BLaER1 (cell line): ENCODE data around the gene WNT11.

Experiments
- H3K27ac ChIP-seq: shearing (Covaris generic); formaldehyde crosslinking; 2 replicates; pipeline ENCODE4 v1.8.1; 2022
- H3K27me3 ChIP-seq: shearing (Covaris generic); formaldehyde crosslinking; 2 replicates; pipeline ENCODE4 v1.8.1; 2022
- H3K36me3 ChIP-seq: shearing (Covaris generic); formaldehyde crosslinking; 2 replicates; pipeline ENCODE4 v1.8.1; 2022
- H3K4me1 ChIP-seq: shearing (Covaris generic); formaldehyde crosslinking; 2 replicates; pipeline ENCODE4 v1.8.1; 2022
- H3K4me2 ChIP-seq: shearing (Covaris generic); formaldehyde crosslinking; 2 replicates; pipeline ENCODE4 v1.8.1; 2022
- H3K4me3 ChIP-seq: shearing (Covaris generic); formaldehyde crosslinking; 2 replicates; pipeline ENCODE4 v1.8.1; 2022
- H3K9ac ChIP-seq: shearing (Covaris generic); formaldehyde crosslinking; 2 replicates; pipeline ENCODE4 v1.8.1; 2022
- H3K9me3 ChIP-seq: shearing (Covaris generic); formaldehyde crosslinking; 2 replicates; pipeline ENCODE4 v1.8.1; 2022
- H4K20me1 ChIP-seq: shearing (Covaris generic); formaldehyde crosslinking; 2 replicates; pipeline ENCODE4 v1.8.1; 2022
- Cebpa-rat ChIP-seq: shearing (Covaris generic); IDR thresholded peaks from 2 replicates; pipeline ENCODE4 v1.8.1; 2022

WNT11 gene

DNA sequence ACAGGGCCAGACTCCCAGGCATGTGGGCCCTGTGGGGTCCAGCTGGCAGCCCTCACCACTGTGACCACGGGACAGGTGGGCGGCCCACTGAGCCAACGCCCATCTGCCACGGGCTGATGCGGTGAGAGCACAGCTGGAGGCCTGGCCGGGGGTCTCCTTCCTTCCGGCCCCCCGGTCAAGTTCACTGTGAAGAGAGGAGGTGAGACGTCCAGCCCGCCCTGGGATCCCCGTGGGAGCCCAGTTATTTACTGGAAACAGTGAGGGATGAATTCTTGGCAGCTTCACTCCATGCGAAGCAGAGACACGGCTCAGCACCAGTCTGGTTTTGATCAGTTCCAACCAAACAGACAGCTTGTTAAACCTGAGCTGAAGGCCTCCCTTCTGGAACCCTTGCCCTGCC lies 38.7 kb downstream of the WNT11 start:
- Histone ChIP-seq H3K27me3 (no peaks in the 10 kb centered on the region), H3K9ac (no peak overlapping the region), H3K4me3 (no peak overlapping the region), H3K4me1 (peaks cover 17% of the 10 kb centered on the region), H4K20me1 (no peaks in the 10 kb centered on the region), H3K4me2 (peak overlapping the region; percentile 59), H3K27ac (no peak overlapping the region), H3K36me3 (no peaks in the 10 kb centered on the region), H3K9me3 (no peaks in the 10 kb centered on the region)
- no peak for TF ChIP-seq Cebpa-rat

DNA sequence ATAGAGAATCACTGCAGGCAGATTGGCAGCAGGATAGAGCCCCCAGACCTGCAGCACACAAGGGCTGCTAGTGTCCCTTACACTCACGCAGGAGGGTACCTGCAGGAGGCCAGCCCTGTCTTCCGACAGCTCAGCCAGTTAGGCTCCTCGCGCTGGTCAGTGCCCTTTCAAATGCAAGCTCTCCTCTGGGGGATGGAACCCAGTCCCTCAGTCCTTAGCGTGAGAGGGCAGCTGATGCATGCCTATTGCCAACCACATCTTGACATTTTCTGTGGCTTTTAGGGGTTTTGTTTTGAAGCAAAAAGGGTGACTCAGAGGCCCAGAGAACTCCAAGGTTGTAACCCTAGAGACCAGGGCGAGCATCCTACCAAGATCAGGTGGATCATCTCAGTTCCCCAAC lies 40.0 kb downstream of the WNT11 start:
- Histone ChIP-seq H3K4me2 (no peak overlapping the region), H4K20me1 (no peaks in the 10 kb centered on the region), H3K27me3 (no peaks in the 10 kb centered on the region), H3K27ac (no peak overlapping the region), H3K4me1 (peaks cover 23% of the 10 kb centered on the region), H3K4me3 (no peak overlapping the region), H3K9ac (no peak overlapping the region), H3K9me3 (no peaks in the 10 kb centered on the region), H3K36me3 (no peaks in the 10 kb centered on the region)
- TF ChIP-seq Cebpa-rat, result no peak

DNA sequence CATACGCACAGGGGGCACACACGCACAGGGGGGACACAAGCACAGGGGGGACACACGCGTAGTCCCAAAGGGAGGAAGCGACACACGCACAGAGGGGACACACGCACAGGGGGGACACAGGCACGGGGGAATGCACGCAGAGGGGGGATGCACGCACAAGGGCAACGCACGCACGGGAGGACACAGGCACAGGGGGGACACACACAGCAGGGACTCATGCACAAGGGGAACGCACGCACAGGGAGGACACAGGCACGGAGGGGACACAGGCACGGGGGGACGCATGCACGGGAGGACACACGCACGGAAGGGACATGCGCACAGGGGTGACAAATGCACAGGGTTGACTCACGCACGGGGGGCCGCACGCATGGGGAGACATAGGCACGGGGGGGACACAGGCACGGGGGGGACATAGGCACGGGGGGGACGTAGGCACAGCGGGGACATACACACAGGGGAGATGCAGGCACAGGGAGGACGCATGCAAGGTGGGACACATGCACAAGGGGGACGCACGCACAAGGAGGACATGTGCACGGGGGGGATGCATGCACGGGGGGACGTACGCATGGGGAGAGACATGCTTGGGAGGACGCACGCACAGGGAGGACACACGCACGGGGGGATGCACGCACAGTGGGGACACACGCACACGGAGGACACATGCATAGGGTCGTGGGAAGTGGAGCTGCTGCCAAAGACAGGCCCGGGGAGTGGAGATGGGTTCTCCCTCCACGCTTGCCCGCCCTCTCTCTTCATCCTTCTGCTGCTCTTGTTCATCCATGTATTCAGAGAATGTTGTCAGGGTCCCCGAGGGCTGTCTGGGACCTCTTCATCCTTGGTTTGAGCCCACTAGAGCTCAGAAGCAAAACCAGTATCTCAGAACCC lies 41.2 kb downstream of the WNT11 start:
- Histone ChIP-seq H3K36me3 (no peaks in the 10 kb centered on the region), H3K9ac (no peak overlapping the region), H4K20me1 (no peaks in the 10 kb centered on the region), H3K4me3 (no peak overlapping the region), H3K4me1 (peaks cover 23% of the 10 kb centered on the region), H3K4me2 (no peak overlapping the region), H3K9me3 (no peaks in the 10 kb centered on the region), H3K27ac (no peak overlapping the region), H3K27me3 (no peaks in the 10 kb centered on the region)
- no peak for TF ChIP-seq Cebpa-rat

DNA sequence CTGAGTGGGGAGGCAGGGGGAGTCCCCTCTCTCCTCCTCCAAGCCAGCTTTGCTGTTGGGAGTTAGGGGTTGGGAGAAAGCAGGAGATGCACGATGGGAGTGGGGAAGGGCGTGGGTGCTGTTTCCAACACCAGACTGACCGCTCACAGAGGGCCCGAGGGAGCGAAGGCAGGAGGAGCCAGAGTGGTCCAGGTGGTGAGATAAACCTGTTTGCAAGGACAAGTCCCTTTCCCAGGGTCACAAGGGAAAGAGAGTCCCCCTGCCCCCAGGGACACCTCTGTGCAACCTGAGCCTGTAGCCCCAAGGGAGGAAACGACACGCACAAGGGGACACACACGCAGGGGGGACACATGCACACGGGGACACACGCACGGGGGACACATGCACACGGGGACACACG lies 42.2 kb downstream of the WNT11 start:
- H3K4me1 ChIP-seq, result peaks cover 16% of the 10 kb centered on the region
- no peak overlapping the region for H3K4me2 ChIP-seq
- H3K9ac ChIP-seq, result no peak overlapping the region
- no peaks in the 10 kb centered on the region for H3K27me3 ChIP-seq
- H3K36me3 ChIP-seq, result no peaks in the 10 kb centered on the region
- no peak overlapping the region for H3K27ac ChIP-seq
- H3K9me3 ChIP-seq, result no peaks in the 10 kb centered on the region
- TF ChIP-seq Cebpa-rat, result no peak
- no peak overlapping the region for H3K4me3 ChIP-seq
- H4K20me1 ChIP-seq, result no peaks in the 10 kb centered on the region

DNA sequence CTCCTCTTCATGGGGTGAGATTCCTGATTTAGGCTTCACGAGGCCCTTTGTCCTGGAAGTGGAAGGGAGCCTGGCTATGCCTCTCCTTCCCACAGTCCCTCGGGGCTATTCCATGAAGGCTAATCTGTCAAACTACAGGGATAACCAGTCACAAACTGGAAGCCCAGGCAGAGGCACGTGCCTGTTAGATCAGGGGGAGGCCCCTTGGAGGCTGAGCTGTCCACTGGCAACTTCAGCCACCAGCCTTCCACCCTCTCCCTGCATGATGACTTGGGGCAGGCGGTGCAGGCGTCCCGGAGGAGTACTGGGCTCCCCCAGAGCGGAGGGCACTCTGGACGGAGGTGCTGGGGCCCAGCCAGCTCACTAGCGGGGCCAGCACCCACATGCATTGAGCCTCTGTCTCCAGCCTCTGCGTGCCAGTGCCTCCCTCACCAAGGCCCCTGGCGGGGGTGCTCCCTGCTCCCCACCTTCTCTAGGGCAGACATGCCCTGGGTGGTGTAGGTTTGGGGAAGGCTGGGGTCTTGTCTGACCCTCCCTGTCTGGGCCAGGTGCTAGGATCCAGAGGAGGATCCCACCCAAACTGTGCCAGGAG lies 42.9 kb downstream of the WNT11 start:
- no peak overlapping the region for H3K9ac ChIP-seq
- H3K9me3 ChIP-seq, result no peaks in the 10 kb centered on the region
- no peaks in the 10 kb centered on the region for H4K20me1 ChIP-seq
- no peak overlapping the region for H3K4me2 ChIP-seq
- no peaks in the 10 kb centered on the region for H3K36me3 ChIP-seq
- no peak overlapping the region for H3K4me3 ChIP-seq
- no peak for TF ChIP-seq Cebpa-rat
- no peaks in the 10 kb centered on the region for H3K27me3 ChIP-seq
- no peak overlapping the region for H3K27ac ChIP-seq
- peaks cover 16% of the 10 kb centered on the region for H3K4me1 ChIP-seq

DNA sequence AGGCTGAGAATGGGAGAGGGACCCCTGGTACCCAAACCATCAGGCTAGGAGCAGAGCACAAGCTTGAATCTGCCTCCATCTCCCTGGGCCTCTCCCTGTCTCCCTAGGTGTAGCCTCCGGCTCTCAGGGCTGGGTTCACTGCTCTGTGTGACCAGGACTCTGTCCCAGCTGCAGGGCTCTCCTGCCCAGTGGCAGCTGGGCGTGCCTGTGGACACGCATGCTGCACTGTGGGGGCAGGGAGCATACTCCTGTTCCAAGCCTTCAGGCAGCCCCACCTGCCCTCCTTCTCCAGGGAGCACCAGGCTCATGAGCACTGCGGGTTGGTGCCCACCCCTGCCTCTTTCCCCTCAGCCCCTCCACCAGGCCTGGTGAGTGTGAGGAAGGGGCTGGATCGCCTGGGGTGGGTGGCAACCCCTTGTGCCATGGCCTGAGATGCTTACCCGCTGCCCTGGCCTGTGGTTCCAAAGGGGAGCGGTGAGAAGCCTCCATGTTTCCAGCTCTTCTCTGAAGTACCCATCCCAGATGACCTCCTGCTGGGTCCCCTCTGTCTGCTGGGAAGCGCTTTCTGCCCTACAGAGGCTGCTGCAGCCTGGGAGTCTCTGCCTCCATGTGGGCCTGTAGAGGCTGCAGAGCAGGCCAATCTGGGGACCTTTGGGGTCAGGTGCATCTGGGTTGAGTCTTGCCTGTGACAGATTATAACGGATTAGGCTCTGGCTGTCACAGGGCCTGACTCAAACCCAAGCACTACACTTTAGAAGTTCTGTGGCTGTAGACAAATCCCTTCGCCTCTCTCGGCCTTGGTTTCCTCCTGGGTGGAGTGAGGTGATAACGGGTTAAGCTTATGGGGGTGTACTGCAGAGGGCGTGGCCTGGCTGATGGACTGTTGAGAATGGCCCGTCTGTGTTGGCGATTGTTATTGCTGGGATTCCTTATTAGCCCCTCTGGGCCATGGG lies 43.7 kb downstream of the WNT11 start:
- no peaks in the 10 kb centered on the region for H3K36me3 ChIP-seq
- no peaks in the 10 kb centered on the region for H3K27me3 ChIP-seq
- H4K20me1 ChIP-seq, result no peaks in the 10 kb centered on the region
- no peak overlapping the region for H3K9ac ChIP-seq
- H3K4me1 ChIP-seq, result peaks cover 14% of the 10 kb centered on the region
- no peaks in the 10 kb centered on the region for H3K9me3 ChIP-seq
- no peak overlapping the region for H3K4me2 ChIP-seq
- no peak overlapping the region for H3K4me3 ChIP-seq
- TF ChIP-seq Cebpa-rat, result no peak
- H3K27ac ChIP-seq, result no peak overlapping the region

DNA sequence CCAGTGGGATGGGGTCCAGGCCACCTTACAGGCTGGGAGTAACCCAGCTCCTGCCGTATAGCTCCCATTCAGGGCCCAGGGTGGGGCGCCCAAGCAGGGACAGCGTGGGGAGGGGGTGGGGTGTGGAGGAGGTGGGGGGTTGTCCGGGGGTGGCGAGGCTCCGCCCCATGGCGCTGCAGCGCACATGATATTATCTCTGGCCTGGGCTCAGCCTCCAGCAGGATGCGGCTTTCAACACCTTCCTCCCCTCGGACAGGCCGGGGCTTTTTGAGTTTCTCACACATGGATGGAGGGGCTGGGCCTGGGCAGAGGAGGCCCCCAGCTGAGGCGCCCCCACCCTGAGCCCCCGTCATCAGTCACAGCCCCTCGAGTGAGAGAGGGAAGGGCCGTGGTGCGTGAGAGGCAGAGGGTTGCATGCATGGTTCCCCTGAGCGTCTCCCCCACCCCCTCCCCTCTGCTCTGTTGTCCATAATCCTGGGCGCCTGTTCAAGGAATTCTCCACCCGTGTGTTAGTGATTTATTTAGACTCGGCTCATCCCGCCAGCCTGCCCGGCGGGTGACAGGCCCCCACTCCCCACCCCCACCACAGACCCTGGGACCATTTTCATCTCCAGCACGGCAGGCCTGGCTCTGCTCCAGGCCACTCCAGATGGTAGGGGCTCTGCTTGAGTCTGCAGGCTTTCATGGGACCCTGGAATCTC lies 44.9 kb downstream of the WNT11 start:
- H3K4me3 ChIP-seq, result no peak overlapping the region
- TF ChIP-seq Cebpa-rat, result no peak
- no peaks in the 10 kb centered on the region for H3K36me3 ChIP-seq
- no peak overlapping the region for H3K9ac ChIP-seq
- no peak overlapping the region for H3K27ac ChIP-seq
- H3K4me1 ChIP-seq, result 0 out of 2 replicates have a peak, but pooled peaks cover 6% of the 10 kb centered on the region
- no peaks in the 10 kb centered on the region for H3K27me3 ChIP-seq
- no peaks in the 10 kb centered on the region for H3K9me3 ChIP-seq
- H3K4me2 ChIP-seq, result no peak overlapping the region
- H4K20me1 ChIP-seq, result no peaks in the 10 kb centered on the region

DNA sequence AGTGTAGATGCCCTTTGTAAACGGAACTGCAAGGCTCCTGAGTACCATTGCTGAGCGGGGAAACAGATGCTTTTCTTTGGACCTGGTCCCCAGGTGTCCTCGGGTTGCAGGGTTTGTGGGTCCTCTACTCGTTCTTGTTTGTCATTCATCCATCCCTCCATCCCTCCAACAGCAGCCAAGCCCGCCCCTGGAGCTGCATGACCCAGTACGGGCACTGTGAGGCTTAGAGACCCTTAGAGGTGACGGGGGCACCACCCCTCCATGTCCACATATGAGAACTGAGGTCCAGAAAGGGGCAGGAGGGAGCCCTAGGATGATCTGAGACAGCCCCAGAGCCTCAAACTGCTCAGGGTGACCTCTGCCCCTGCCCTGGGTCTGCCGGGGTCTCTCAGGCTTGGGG lies 45.4 kb downstream of the WNT11 start:
- no peaks in the 10 kb centered on the region for H3K27me3 ChIP-seq
- H3K27ac ChIP-seq, result no peak overlapping the region
- no peaks in the 10 kb centered on the region for H3K9me3 ChIP-seq
- no peaks in the 10 kb centered on the region for H3K36me3 ChIP-seq
- no peak overlapping the region for H3K9ac ChIP-seq
- H3K4me1 ChIP-seq, result 0 out of 2 replicates have a peak, but pooled peaks cover 6% of the 10 kb centered on the region
- no peak for TF ChIP-seq Cebpa-rat
- H3K4me3 ChIP-seq, result no peak overlapping the region
- no peaks in the 10 kb centered on the region for H4K20me1 ChIP-seq
- no peak overlapping the region for H3K4me2 ChIP-seq

DNA sequence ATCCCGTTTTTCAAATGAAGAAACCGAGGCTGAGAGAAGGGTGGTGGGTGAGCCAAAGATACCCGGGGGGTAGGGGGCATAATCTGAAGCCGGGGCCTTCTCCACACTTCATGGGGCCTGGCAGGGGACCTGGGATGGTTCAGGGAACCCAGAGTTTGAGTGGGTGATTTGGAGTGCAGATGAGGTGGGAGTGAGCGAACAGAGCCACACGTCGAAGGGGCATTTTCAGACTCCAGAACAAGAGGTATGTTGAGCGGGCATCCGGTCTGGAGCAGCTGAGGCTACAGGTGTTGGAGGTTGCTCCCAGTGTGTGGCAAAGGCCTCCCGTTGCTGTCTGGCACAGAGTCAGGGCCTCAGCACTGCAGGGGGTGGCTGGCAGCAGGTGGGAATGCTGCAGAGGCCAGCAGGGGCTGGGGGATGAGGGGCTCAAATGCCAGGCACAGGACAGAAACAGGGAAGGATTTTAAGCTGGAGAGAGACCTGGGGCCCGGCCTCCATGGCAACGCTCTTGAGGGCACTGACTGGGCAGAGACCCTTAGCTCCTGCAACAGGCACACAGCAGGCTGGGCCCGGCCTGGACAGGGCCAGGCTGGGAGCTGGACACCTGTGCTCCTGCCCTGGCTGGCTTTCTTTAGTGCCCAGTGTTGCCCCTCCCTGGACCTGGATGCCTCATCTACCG lies 46.2 kb downstream of the WNT11 start:
- H3K4me2 ChIP-seq, result no peak overlapping the region
- no peak overlapping the region for H3K4me3 ChIP-seq
- H3K9me3 ChIP-seq, result no peaks in the 10 kb centered on the region
- H3K27ac ChIP-seq, result no peak overlapping the region
- H3K27me3 ChIP-seq, result no peaks in the 10 kb centered on the region
- H4K20me1 ChIP-seq, result no peaks in the 10 kb centered on the region
- no peaks in the 10 kb centered on the region for H3K36me3 ChIP-seq
- 0 out of 2 replicates have a peak, but pooled peaks cover 6% of the 10 kb centered on the region for H3K4me1 ChIP-seq
- TF ChIP-seq Cebpa-rat, result no peak
- H3K9ac ChIP-seq, result no peak overlapping the region
